Keratinocyte (primary cell): Measurements from ENCODE around the gene CD226. TPM values are rescaled to one million over a fixed set of nuclear protein-coding genes. Genes with fewer than 3 reads are reported as not detected.
"Not testable (repeated sequence)": the region's sequence is repeated elsewhere in the genome, so short reads cannot be mapped to it uniquely, and the experiment has no call there.

Experiments used
- DNase-seq: peaks from one replicate; pipeline ENCODE4 v3.0.0-alpha.2; 2011; ENCODE audit warnings: low read depth, missing footprints, low spot score
- FAIRE-seq: peaks from 2 replicates; lab custom pipeline; 2011; peaks lifted over from hg19 to GRCh38; lab: Jason Lieb, UNC
- H2AFZ ChIP-seq: 2 replicates; pipeline ENCODE4 v1.6.0; 2012; ENCODE audit warnings: low read length, control low read depth, inconsistent platforms; ENCODE audit not compliant: control insufficient read depth
- H3K27ac ChIP-seq: 2 replicates; pipeline ENCODE4 v1.5.1; 2011; ENCODE audit warnings: low read length; ENCODE audit not compliant: control insufficient read depth, insufficient read depth
- H3K27me3 ChIP-seq: 3 replicates; pipeline ENCODE4 v1.6.0; 2011; ENCODE audit warnings: low read length; ENCODE audit not compliant: control insufficient read depth, insufficient read depth; ENCODE audit errors: extremely low read depth
- H3K36me3 ChIP-seq, 2 experiments: 2 replicates in 1 of 2; 3 replicates in 1 of 2; pipeline ENCODE4 v1.5.1; 2011; ENCODE audit warnings: low read length in 2 of 2, mild to moderate bottlenecking in 1 of 2; ENCODE audit not compliant: control insufficient read depth in 2 of 2, insufficient read depth in 2 of 2; ENCODE audit errors: extremely low read depth in 1 of 2
- H3K4me1 ChIP-seq: 3 replicates; pipeline ENCODE4 v1.5.1; 2011; ENCODE audit warnings: low read length; ENCODE audit not compliant: control insufficient read depth, insufficient read depth; ENCODE audit errors: extremely low read depth
- H3K4me2 ChIP-seq: 3 replicates; pipeline ENCODE4 v1.6.0; 2011; ENCODE audit warnings: low read depth, low read length; ENCODE audit not compliant: control insufficient read depth, insufficient read depth; ENCODE audit errors: extremely low read depth
- H3K4me3 ChIP-seq, 3 experiments: fragments of 200-600 bp in 1 of 3; sonication (generic) in 1 of 3; 2 replicates in 2 of 3; 3 replicates in 1 of 3; pipeline ENCODE4 v1.5.1; 2011 to 2016; ENCODE audit warnings: low read length in 3 of 3, mild to moderate bottlenecking in 3 of 3, control low read depth in 2 of 3, inconsistent platforms in 1 of 3, low read depth in 1 of 3, mixed read lengths in 1 of 3, mixed run types in 1 of 3, moderate library complexity in 1 of 3; ENCODE audit not compliant: control insufficient read depth in 2 of 3, insufficient read depth in 2 of 3; ENCODE audit errors: extremely low read depth in 1 of 3
- H3K79me2 ChIP-seq: 2 replicates; pipeline ENCODE4 v1.6.0; 2012; ENCODE audit warnings: low read length; ENCODE audit not compliant: control insufficient read depth, insufficient read depth
- H3K9ac ChIP-seq: 3 replicates; pipeline ENCODE4 v1.6.0; 2011; ENCODE audit warnings: low read length; ENCODE audit not compliant: control insufficient read depth, insufficient read depth; ENCODE audit errors: extremely low read depth
- H3K9me1 ChIP-seq: 3 replicates; pipeline ENCODE4 v1.6.0; 2011; ENCODE audit warnings: low read length; ENCODE audit not compliant: control insufficient read depth, insufficient read depth; ENCODE audit errors: extremely low read depth
- H3K9me3 ChIP-seq: 2 replicates; pipeline ENCODE4 v1.5.1; 2012; ENCODE audit warnings: low read depth, low read length; ENCODE audit not compliant: control insufficient read depth
- H4K20me1 ChIP-seq: 3 replicates; pipeline ENCODE4 v1.6.0; 2011; ENCODE audit warnings: low read length; ENCODE audit not compliant: control insufficient read depth, insufficient read depth; ENCODE audit errors: extremely low read depth
- EZH2 ChIP-seq: IDR thresholded peaks from one replicate; pipeline ENCODE4 v1.6.1; 2012; ENCODE audit warnings: inconsistent platforms, mild to moderate bottlenecking, low read length, moderate library complexity
- dilution Hi-C: fragments of 300-500 bp; cut with MboI; formaldehyde crosslinking; loops from one replicate; pipeline ENCODE4 v1.7.0; 2020; ENCODE audit warnings: low sequenced_read_pairs; ENCODE audit not compliant: extremely low pct_ligation_motif_present
- polyA plus RNA-seq, 5 experiments: library from polyadenylated mRNA; depleted of rRNA in 3 of 5; stranded (reverse) in 3 of 5; stranded (forward) in 1 of 5; unstranded in 1 of 5; fragments of >200 nt; gene quantifications; 1 replicate in 1 of 5; 2 replicates in 3 of 5; 3 replicates in 1 of 5; pipeline versions ENCODE4 v1.2.1 to v1.2.3, GENCODE V29; 2011 to 2012; ENCODE audit warnings: missing spikeins in 2 of 5, low read depth in 1 of 5, low replicate concordance in 1 of 5
- TF ChIP-seq, protein P1 (sequence below), 3 experiments: IDR thresholded peaks in 1 of 3; conservative IDR thresholded peaks in 1 of 3; optimal IDR thresholded peaks in 1 of 3; 2 replicates in 2 of 3; 3 replicates in 1 of 3; pipeline versions ENCODE3 to v1.5.1; 2011; ENCODE audit warnings: low read length in 3 of 3, mild to moderate bottlenecking in 3 of 3, moderate library complexity in 2 of 3, control low read depth in 1 of 3, inconsistent platforms in 1 of 3; ENCODE audit not compliant: insufficient read depth in 2 of 3; ENCODE audit errors: extremely low read depth in 1 of 3

The CD226 gene
- polyA plus RNA-seq, 1 donor (not counting 4 experiments of a cell fraction or from before 2014, with no cell fraction given): 1.3 TPM

DNA sequence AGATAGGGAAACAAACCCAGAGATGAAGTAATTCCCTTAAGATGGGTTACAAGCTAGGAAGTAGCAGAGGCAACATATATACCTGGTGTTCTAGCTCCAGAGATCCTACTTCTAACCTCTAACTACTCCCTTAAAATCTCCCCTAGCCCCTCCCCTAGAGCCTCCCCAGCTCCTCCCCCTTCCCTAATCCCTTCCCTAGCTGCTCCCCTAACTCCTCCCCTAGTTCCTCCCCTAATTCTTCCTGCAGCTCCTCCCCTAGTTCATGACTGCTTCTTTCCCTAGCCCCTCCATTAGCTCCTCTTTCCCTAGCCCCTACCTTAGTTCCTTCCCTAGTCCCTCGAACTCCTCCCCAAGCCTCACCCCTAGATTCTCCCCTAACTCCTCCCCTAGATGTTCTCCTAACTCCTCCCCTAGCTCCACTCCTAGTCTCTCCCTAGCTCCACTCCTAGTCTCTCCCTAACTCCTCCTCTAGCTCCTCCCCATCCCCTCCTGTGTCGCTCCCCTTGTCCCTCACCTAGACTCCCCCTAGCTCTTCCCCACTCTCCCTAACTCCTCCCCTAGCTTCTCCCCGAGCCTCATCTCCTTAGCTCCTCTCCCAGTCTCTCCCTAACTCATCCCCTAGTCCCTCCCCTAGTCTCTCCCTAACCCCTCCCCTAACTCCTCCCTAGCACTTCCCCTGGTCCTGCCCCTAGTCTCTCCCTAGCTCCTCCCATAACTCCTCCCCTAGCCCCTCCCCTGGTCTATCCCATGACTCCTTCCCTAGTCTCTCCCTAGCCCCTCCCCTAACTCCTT, 108.9 kb downstream of the CD226 start:
- no peak for FAIRE-seq
- H2AFZ ChIP-seq: no peak overlapping the region

GRCh38 chr18:69838003-69838402, 109.7 kb downstream of the CD226 start:
- no peak overlapping the region for H3K9ac ChIP-seq
- H4K20me1 ChIP-seq: no peaks in the 10 kb centered on the region
- TF ChIP-seq EZH2: no peak
- TF ChIP-seq, protein P1, sequence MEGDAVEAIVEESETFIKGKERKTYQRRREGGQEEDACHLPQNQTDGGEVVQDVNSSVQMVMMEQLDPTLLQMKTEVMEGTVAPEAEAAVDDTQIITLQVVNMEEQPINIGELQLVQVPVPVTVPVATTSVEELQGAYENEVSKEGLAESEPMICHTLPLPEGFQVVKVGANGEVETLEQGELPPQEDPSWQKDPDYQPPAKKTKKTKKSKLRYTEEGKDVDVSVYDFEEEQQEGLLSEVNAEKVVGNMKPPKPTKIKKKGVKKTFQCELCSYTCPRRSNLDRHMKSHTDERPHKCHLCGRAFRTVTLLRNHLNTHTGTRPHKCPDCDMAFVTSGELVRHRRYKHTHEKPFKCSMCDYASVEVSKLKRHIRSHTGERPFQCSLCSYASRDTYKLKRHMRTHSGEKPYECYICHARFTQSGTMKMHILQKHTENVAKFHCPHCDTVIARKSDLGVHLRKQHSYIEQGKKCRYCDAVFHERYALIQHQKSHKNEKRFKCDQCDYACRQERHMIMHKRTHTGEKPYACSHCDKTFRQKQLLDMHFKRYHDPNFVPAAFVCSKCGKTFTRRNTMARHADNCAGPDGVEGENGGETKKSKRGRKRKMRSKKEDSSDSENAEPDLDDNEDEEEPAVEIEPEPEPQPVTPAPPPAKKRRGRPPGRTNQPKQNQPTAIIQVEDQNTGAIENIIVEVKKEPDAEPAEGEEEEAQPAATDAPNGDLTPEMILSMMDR (optimal IDR thresholded peaks at IDR 0.05 in 1 of 3, IDR thresholded peaks at IDR 0.05 in 1 of 3, conservative IDR thresholded peaks at IDR 0.05 in 1 of 3; ENCODE audit: extremely low read depth in 1 of 3, insufficient read depth in 2 of 3, low read length in 3 of 3): no peak
- no peak for DNase-seq
- H3K27ac ChIP-seq: no peak overlapping the region
- no peak for FAIRE-seq
- H2AFZ ChIP-seq: no peak overlapping the region
- H3K4me3 ChIP-seq: no peak overlapping the region
- H3K79me2 ChIP-seq: no peaks in the 10 kb centered on the region
- no peak overlapping the region for H3K4me2 ChIP-seq
- H3K9me1 ChIP-seq: no peaks in the 10 kb centered on the region
- no peaks in the 10 kb centered on the region for H3K9me3 ChIP-seq
- no peaks in the 10 kb centered on the region for H3K36me3 ChIP-seq
- no peaks in the 10 kb centered on the region for H3K27me3 ChIP-seq
- dilution Hi-C loops: no loop called here
- no peaks in the 10 kb centered on the region for H3K4me1 ChIP-seq

More for the DNA sequence above, 108.9 kb downstream of the CD226 start:
- Histone ChIP-seq H3K4me3 (no peak overlapping the region), H3K4me2 (no peak overlapping the region), H3K9me1 (no peaks in the 10 kb centered on the region), H3K27me3 (no peaks in the 10 kb centered on the region), H3K36me3 (no peaks in the 10 kb centered on the region), H4K20me1 (no peaks in the 10 kb centered on the region), H3K79me2 (no peaks in the 10 kb centered on the region), H3K9ac (no peak overlapping the region), H3K27ac (no peak overlapping the region), H3K4me1 (no peaks in the 10 kb centered on the region), H3K9me3 (no peaks in the 10 kb centered on the region)
- dilution Hi-C loops: no loop called here
- DNase-seq: no peak
- TF ChIP-seq EZH2: no peak
- TF ChIP-seq, protein P1 (optimal IDR thresholded peaks at IDR 0.05 in 1 of 3, IDR thresholded peaks at IDR 0.05 in 1 of 3, conservative IDR thresholded peaks at IDR 0.05 in 1 of 3; ENCODE audit: extremely low read depth in 1 of 3, insufficient read depth in 2 of 3, low read length in 3 of 3): no peak

DNA sequence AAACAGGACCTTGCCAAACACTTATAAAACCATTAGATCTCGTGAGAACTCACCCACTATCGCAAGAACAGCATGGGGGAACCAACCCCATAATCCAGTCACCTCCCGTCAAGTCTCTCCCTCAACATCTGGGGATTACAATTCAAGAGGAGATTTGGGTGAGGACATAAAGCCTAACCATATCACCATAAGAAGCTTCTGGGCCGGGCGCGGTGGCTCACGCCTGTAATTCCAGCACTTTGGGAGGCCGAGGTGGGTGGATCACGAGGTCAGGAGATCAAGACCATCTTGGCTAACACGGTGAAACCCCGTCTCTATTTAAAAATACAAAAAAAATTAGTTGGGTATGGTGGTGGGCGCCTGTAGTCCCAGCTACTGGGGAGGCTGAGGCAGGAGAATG, 112.7 kb downstream of the CD226 start:
- H3K9me3 ChIP-seq, H3K27ac ChIP-seq, H3K9ac ChIP-seq, dilution Hi-C loops, H4K20me1 ChIP-seq, H3K36me3 ChIP-seq, H3K4me3 ChIP-seq, H2AFZ ChIP-seq, H3K79me2 ChIP-seq, H3K4me1 ChIP-seq, H3K9me1 ChIP-seq, H3K4me2 ChIP-seq, DNase-seq, H3K27me3 ChIP-seq, FAIRE-seq: not testable (repeated sequence)
